GM19099 (cell line): ENCODE data around the gene CDX1.

Experiments
- POLR2A ChIP-seq: IDR thresholded peaks from 3 replicates; pipeline ENCODE4 v1.6.1; 2011; ENCODE audit warnings: low read depth; ENCODE audit not compliant: insufficient read length; ENCODE audit errors: extremely low read depth

CDX1 gene

GRCh38 chr5:150179019-150179620 lies 12.5 kb downstream of the CDX1 start:
- TF ChIP-seq POLR2A, result no peak

- no peak for TF ChIP-seq POLR2A
These were observed 13.9 kb downstream of the CDX1 start for GRCh38 chr5:150180241-150181026.

GRCh38 chr5:150181027-150181426 lies 14.4 kb downstream of the CDX1 start:
- no peak for TF ChIP-seq POLR2A

- no peak for TF ChIP-seq POLR2A
These were observed 15.4 kb downstream of the CDX1 start for GRCh38 chr5:150181766-150182545.

GRCh38 chr5:150182774-150183173 lies 16.2 kb downstream of the CDX1 start:
- no peak for TF ChIP-seq POLR2A

GRCh38 chr5:150183436-150183835 lies 16.9 kb downstream of the CDX1 start:
- no peak for TF ChIP-seq POLR2A

GRCh38 chr5:150184006-150184405 lies 17.4 kb downstream of the CDX1 start:
- no peak for TF ChIP-seq POLR2A

GRCh38 chr5:150184990-150185912 lies 18.7 kb downstream of the CDX1 start:
- TF ChIP-seq POLR2A, result no peak

GRCh38 chr5:150186137-150186536 lies 19.6 kb downstream of the CDX1 start:
- no peak for TF ChIP-seq POLR2A

- TF ChIP-seq POLR2A, result no peak
These were observed 20.3 kb downstream of the CDX1 start for GRCh38 chr5:150186897-150187296.

- TF ChIP-seq POLR2A, result no peak
These were observed 21.7 kb downstream of the CDX1 start for GRCh38 chr5:150188146-150188842.

GRCh38 chr5:150189326-150189725 lies 22.7 kb downstream of the CDX1 start:
- no peak for TF ChIP-seq POLR2A

- TF ChIP-seq POLR2A, result no peak
These were observed 23.3 kb downstream of the CDX1 start, which contains the start of gene SLC6A7 for GRCh38 chr5:150189728-150190502. TSS of gene SLC6A7 (plus strand) at chr5:150190062. CDS start at chr5:150190328, 266 bp downstream.

- no peak for TF ChIP-seq POLR2A
These were observed 24.0 kb downstream of the CDX1 start for GRCh38 chr5:150190503-150190979.

- no peak for TF ChIP-seq POLR2A
These were observed 24.4 kb downstream of the CDX1 start for GRCh38 chr5:150190987-150191386.
